GM10266 (cell line): ENCODE results near the gene CAPN8.
A peak's percentile ranks its signal among the peaks of the same experiment; 100 is the strongest.

ENCODE experiments used
- DNase-seq: peaks from one replicate; pipeline ENCODE4 v3.0.0; 2012; ENCODE audit errors: extremely low spot score
- CTCF ChIP-seq: IDR thresholded peaks from 2 replicates; pipeline ENCODE4 v1.5.1; 2012; ENCODE audit warnings: mild to moderate bottlenecking, low read depth; ENCODE audit not compliant: control insufficient read depth, insufficient read depth; ENCODE audit errors: missing control alignments

Gene CAPN8

GRCh38 chr1:223628233-223629125, 37.0 kb downstream of the CAPN8 start:
- DNase-seq, result peak; percentile 40
- TF ChIP-seq CTCF, result peak; percentile 72

- no peak for DNase-seq
- no peak for TF ChIP-seq CTCF
Observed at GRCh38 chr1:223622132-223622842, 43.2 kb downstream of the CAPN8 start.

GRCh38 chr1:223621312-223621734, 44.2 kb downstream of the CAPN8 start:
- peak; percentile 25 for DNase-seq
- no peak for TF ChIP-seq CTCF

- TF ChIP-seq CTCF, result no peak
- no peak for DNase-seq
Observed at GRCh38 chr1:223620297-223620897, 45.1 kb downstream of the CAPN8 start.

- DNase-seq, result no peak
- no peak for TF ChIP-seq CTCF
Observed at GRCh38 chr1:223618680-223619079, 46.8 kb downstream of the CAPN8 start.

GRCh38 chr1:223617323-223618070, 48.0 kb downstream of the CAPN8 start:
- no peak for TF ChIP-seq CTCF
- no peak for DNase-seq
